ENCODE measurements around the gene SCARB1.

- TF ChIP-seq ZNF639 (tag by site-specific recombination; IDR thresholded peaks at IDR 0.05) (no peak), ZNF350 (tag by site-specific recombination; IDR thresholded peaks at IDR 0.05) (no peak), ZBTB20 (tag by site-specific recombination; IDR thresholded peaks at IDR 0.05) (peak; percentile 68; the same call in 1 of the 2 replicates), CTCF (tag by site-specific recombination; IDR thresholded peaks at IDR 0.05) (peak; percentile 15; the same call in 1 of the 2 replicates), ZNF449 (tag by site-specific recombination; IDR thresholded peaks at IDR 0.05) (peak; percentile 80), PRDM6 (tag by site-specific recombination; IDR thresholded peaks at IDR 0.05) (no peak), ZBTB10 (tag by site-specific recombination; IDR thresholded peaks at IDR 0.05) (no peak), REST (tag by site-specific recombination; IDR thresholded peaks at IDR 0.05) (no peak; the same call in 1 of the 2 replicates), BCL11A (tag by site-specific recombination; IDR thresholded peaks at IDR 0.05; ENCODE audit: low read depth) (no peak), YY1 (tag by site-specific recombination; IDR thresholded peaks at IDR 0.05) (peak; percentile 74), ZNF48 (tag by site-specific recombination; IDR thresholded peaks at IDR 0.05) (no peak), ZNF335 (tag by site-specific recombination; conservative IDR thresholded peaks at IDR 0.05) (peak; percentile 75)
These were observed at the start of gene SCARB1 for GRCh38 chr12:124863416-124864325.
